Stimulated activated CD4-positive, alpha-beta T cell treated with anti-CD3 and anti-CD28 coated beads, Interleukin-15, amount 100 ng/mL, for 1 hour (primary cell): ENCODE measurements around the gene LLGL2.
"Not testable (repeated sequence)": the region's sequence is repeated elsewhere in the genome, so short reads cannot be mapped to it uniquely, and the experiment has no call there.

Experiments
- DNase-seq, 2 donors: peaks; one replicate each; pipeline ENCODE4 v3.0.0-alpha.2; 2020; ENCODE audit warnings: low read depth in 1 of 2, low spot score in 1 of 2

The LLGL2 gene

GRCh38 chr17:75507733-75508719 lies 17.5 kb upstream of the LLGL2 start:
- DNase-seq = no peak

GRCh38 chr17:75508931-75509361 lies 16.6 kb upstream of the LLGL2 start:
- no peak for DNase-seq

- no peak for DNase-seq
Observed at GRCh38 chr17:75509528-75510258, 15.8 kb upstream of the LLGL2 start.

GRCh38 chr17:75511270-75511609 lies 14.3 kb upstream of the LLGL2 start:
- no peak for DNase-seq

- DNase-seq = no peak
Observed at GRCh38 chr17:75511610-75512575, 13.6 kb upstream of the LLGL2 start.

- DNase-seq = no peak
Observed at GRCh38 chr17:75512926-75513640, 12.4 kb upstream of the LLGL2 start.

- no peak for DNase-seq
Observed at GRCh38 chr17:75513641-75514000, 11.9 kb upstream of the LLGL2 start.

- DNase-seq = no peak
Observed at GRCh38 chr17:75514299-75514918, 11.1 kb upstream of the LLGL2 start.

GRCh38 chr17:75514919-75515495 lies 10.5 kb upstream of the LLGL2 start:
- DNase-seq = no peak

- peak; percentile 43 to 78 for DNase-seq
Observed at GRCh38 chr17:75515496-75516254, 9.8 kb upstream of the LLGL2 start, which contains the start of gene CASKIN2. Gene CASKIN2 (minus strand): TSS chr17:75515537. CDS start chr17:75513804, 1,733 bp downstream.

GRCh38 chr17:75516255-75516618 lies 9.3 kb upstream of the LLGL2 start, which contains the start of gene TSEN54:
Gene TSEN54 (plus strand): TSS chr17:75516528. CDS start chr17:75516561, 33 bp downstream.
- DNase-seq = peak; percentile 90 to 97

GRCh38 chr17:75516619-75517296 lies 8.7 kb upstream of the LLGL2 start:
- peak in 1 of 2 donors; percentile 26 for DNase-seq

- no peak for DNase-seq
Observed at GRCh38 chr17:75517297-75517865, 8.1 kb upstream of the LLGL2 start.

GRCh38 chr17:75518201-75518600 lies 7.3 kb upstream of the LLGL2 start:
- no peak for DNase-seq

GRCh38 chr17:75518983-75519537 lies 6.4 kb upstream of the LLGL2 start:
- no peak for DNase-seq

- DNase-seq = not testable (repeated sequence)
Observed at GRCh38 chr17:75520413-75520812, 5.1 kb upstream of the LLGL2 start.

GRCh38 chr17:75521290-75521689 lies 4.2 kb upstream of the LLGL2 start:
- DNase-seq = no peak
